ENCODE measurements around the gene TRIM7.

DNA sequence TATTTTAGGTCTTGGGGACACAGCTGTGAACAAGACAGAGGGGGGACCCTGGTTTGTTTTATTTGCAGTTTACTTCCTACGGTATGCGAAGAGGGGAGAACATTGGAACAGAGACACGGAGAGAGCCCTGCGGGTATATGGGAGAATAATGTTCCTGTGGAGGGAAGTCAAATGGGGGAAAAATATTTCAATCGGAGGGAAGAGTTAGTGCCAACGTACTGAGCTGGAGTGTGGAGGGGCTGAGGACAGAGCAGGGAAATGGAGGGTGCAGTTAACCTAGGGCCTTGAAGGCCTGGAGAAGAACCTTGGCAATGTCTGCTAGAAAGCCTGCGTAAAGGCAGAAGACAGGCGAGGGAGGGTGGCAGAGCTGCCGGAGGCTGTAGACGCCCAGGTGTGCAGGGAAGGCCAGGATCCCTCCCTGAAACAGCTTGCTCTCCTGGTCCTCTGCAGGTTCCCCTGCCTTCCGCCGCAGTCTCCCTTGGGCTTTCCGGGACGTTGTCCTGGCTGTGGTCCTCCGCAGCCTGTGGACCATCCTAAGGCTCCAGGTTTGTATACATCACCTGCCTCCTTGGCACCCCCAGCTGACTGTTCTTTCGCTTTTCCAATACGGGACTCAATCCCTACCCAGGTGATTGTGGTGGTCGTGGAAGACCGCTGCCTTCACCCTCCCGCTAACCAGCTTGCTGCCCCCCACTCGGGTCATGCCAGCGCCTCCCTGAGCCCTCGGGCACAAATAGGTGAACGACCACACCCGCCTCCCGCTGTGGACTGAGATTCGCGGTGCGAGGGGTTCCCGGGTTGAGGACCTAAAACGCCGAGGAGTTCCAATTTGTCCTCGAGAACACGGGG is 40.7 kb upstream of the TRIM7 start:
- no peak for TF ChIP-seq POLR2A (IDR thresholded peaks at IDR 0.05)
- TF ChIP-seq CTCF (IDR thresholded peaks at IDR 0.05) = no peak

All from esophagus squamous epithelium (tissue), 4 donors.